Measurements from ENCODE around the gene LDAH. TPM values are rescaled to one million over a fixed set of nuclear protein-coding genes. Genes with fewer than 3 reads are reported as not detected.
"Not testable (repeated sequence)": the region's sequence is repeated elsewhere in the genome, so short reads cannot be mapped to it uniquely, and the experiment has no call there.

LDAH gene
- total and polyA plus RNA-seq, 4 experiments from 2014 or later, result 12.3 to 23.9 (median 18.8) TPM

- intact Hi-C loops (cut with micrococcal nuclease); CTCF ChIA-PET (ENCODE audit: partially characterized antibody); H3K4me1 ChIP-seq (ENCODE audit: insufficient read depth, low read length); H3K4me3 ChIP-seq (ENCODE audit: low read length in 2 of 2); H3K9me3 Mint-ChIP-seq; POLR2A ChIA-PET (ENCODE audit: partially characterized antibody); H3K27ac ChIP-seq (ENCODE audit: low read depth, low read length); H3K27me3 Mint-ChIP-seq; H3K27ac Mint-ChIP-seq; H3K27me3 ChIP-seq (ENCODE audit: insufficient read depth, low read length); DNase-seq; H3K4me3 Mint-ChIP-seq; H3K9me3 ChIP-seq (ENCODE audit: control insufficient read depth in 1 of 2, low read length in 2 of 2); H3K36me3 ChIP-seq (ENCODE audit: insufficient read depth, low read length): not testable (repeated sequence)
- H3K4me1 Mint-ChIP-seq, result peaks cover 8 to 22% (median 13%) of the 10 kb centered on the region in 4 donors
- H3K36me3 Mint-ChIP-seq, result peaks cover 29 to 59% of the 10 kb centered on the region in 2 donors
Measured at GRCh38 chr2:20711641-20712040, 111.3 kb downstream of the LDAH start.

GRCh38 chr2:20707601-20708000 lies 115.3 kb downstream of the LDAH start:
- Histone ChIP-seq H3K27ac (ENCODE audit: low read depth, low read length) (no peak overlapping the region), H3K4me3 (ENCODE audit: low read length in 2 of 2) (no peak overlapping the region), H3K9me3 (ENCODE audit: control insufficient read depth in 1 of 2, low read length in 2 of 2) (no peaks in the 10 kb centered on the region), H3K27me3 (ENCODE audit: insufficient read depth, low read length) (no peaks in the 10 kb centered on the region), H3K36me3 (ENCODE audit: insufficient read depth, low read length) (no peaks in the 10 kb centered on the region), H3K4me1 (ENCODE audit: insufficient read depth, low read length) (no peaks in the 10 kb centered on the region)
- Mint-ChIP-seq H3K36me3 (peaks cover 8 to 38% of the 10 kb centered on the region in 2 donors), H3K27me3 (no peaks in the 10 kb centered on the region), H3K9me3 (peaks cover 0 to 1% (median 0%) of the 10 kb centered on the region in 8 donors), H3K4me3 (no peak overlapping the region), H3K27ac (no peak overlapping the region), H3K4me1 (peaks cover 0 to 9% (median 5%) of the 10 kb centered on the region in 4 donors)
- no peak for DNase-seq
- CTCF ChIA-PET (ENCODE audit: partially characterized antibody), result interaction anchor here (0.6 to 1.7 kb wide), 2 partner anchors 46 to 256 kb away, joined by 3 to 8 read pairs; no protein-coding TSS in a partner anchor
- intact Hi-C loops (cut with micrococcal nuclease), result no loop called here
- POLR2A ChIA-PET (ENCODE audit: partially characterized antibody), result no interaction called here

- Mint-ChIP-seq H3K27me3 (no peaks in the 10 kb centered on the region), H3K4me3 (no peak overlapping the region), H3K27ac (no peak overlapping the region), H3K9me3 (no peaks in the 10 kb centered on the region), H3K4me1 (peaks cover 0 to 9% (median 3%) of the 10 kb centered on the region in 4 donors), H3K36me3 (peaks cover 6 to 33% of the 10 kb centered on the region in 2 donors)
- Histone ChIP-seq H3K36me3 (ENCODE audit: insufficient read depth, low read length) (no peaks in the 10 kb centered on the region), H3K27me3 (ENCODE audit: insufficient read depth, low read length) (no peaks in the 10 kb centered on the region), H3K9me3 (ENCODE audit: control insufficient read depth in 1 of 2, low read length in 2 of 2) (no peaks in the 10 kb centered on the region), H3K27ac (ENCODE audit: low read depth, low read length) (no peak overlapping the region), H3K4me1 (ENCODE audit: insufficient read depth, low read length) (no peaks in the 10 kb centered on the region), H3K4me3 (ENCODE audit: low read length in 2 of 2) (no peak overlapping the region)
- ChIA-PET CTCF (ENCODE audit: partially characterized antibody) (interaction anchor here (1.3 to 1.7 kb wide), 2 partner anchors 45 to 46 kb away, joined by 3 to 8 read pairs; no protein-coding TSS in a partner anchor), POLR2A (ENCODE audit: partially characterized antibody) (no interaction called here)
- intact Hi-C loops (cut with micrococcal nuclease), result no loop called here
- DNase-seq, result no peak
Measured at GRCh38 chr2:20706786-20707185, 116.1 kb downstream of the LDAH start.

GRCh38 chr2:20706217-20706616 lies 116.7 kb downstream of the LDAH start:
- Histone ChIP-seq H3K4me1 (ENCODE audit: insufficient read depth, low read length) (no peaks in the 10 kb centered on the region), H3K27me3 (ENCODE audit: insufficient read depth, low read length) (no peaks in the 10 kb centered on the region), H3K9me3 (ENCODE audit: control insufficient read depth in 1 of 2, low read length in 2 of 2) (no peaks in the 10 kb centered on the region), H3K4me3 (ENCODE audit: low read length in 2 of 2) (no peak overlapping the region), H3K36me3 (ENCODE audit: insufficient read depth, low read length) (no peaks in the 10 kb centered on the region), H3K27ac (ENCODE audit: low read depth, low read length) (no peak overlapping the region)
- no peak overlapping the region for H3K4me3 Mint-ChIP-seq
- ChIA-PET POLR2A (ENCODE audit: partially characterized antibody) (no interaction called here), CTCF (ENCODE audit: partially characterized antibody) (interaction anchor here (1.3 kb wide), 1 partner anchor 45 kb away, joined by 3 read pairs; no protein-coding TSS in a partner anchor)
- H3K9me3 Mint-ChIP-seq, result no peaks in the 10 kb centered on the region
- DNase-seq, result no peak
- peaks cover 0 to 6% (median 2%) of the 10 kb centered on the region in 4 donors for H3K4me1 Mint-ChIP-seq
- no peak overlapping the region for H3K27ac Mint-ChIP-seq
- no peaks in the 10 kb centered on the region for H3K27me3 Mint-ChIP-seq
- H3K36me3 Mint-ChIP-seq, result peaks cover 5 to 30% of the 10 kb centered on the region in 2 donors
- intact Hi-C loops (cut with micrococcal nuclease), result no loop called here

- ChIA-PET CTCF (ENCODE audit: partially characterized antibody) (no interaction called here), POLR2A (ENCODE audit: partially characterized antibody) (no interaction called here)
- no peaks in the 10 kb centered on the region for H3K27me3 ChIP-seq (ENCODE audit: insufficient read depth, low read length)
- H3K36me3 Mint-ChIP-seq, result peaks cover 8 to 25% of the 10 kb centered on the region in 2 donors
- no peaks in the 10 kb centered on the region for H3K4me1 ChIP-seq (ENCODE audit: insufficient read depth, low read length)
- H3K4me1 Mint-ChIP-seq, result peaks cover 0 to 5% (median under 1%) of the 10 kb centered on the region in 4 donors
- H3K4me3 ChIP-seq (ENCODE audit: low read length in 2 of 2), result no peak overlapping the region
- H3K27ac Mint-ChIP-seq, result no peak overlapping the region
- DNase-seq, result no peak
- no peaks in the 10 kb centered on the region for H3K9me3 ChIP-seq (ENCODE audit: control insufficient read depth in 1 of 2, low read length in 2 of 2)
- no peak overlapping the region for H3K27ac ChIP-seq (ENCODE audit: low read depth, low read length)
- H3K27me3 Mint-ChIP-seq, result no peaks in the 10 kb centered on the region
- intact Hi-C loops (cut with micrococcal nuclease), result no loop called here
- H3K36me3 ChIP-seq (ENCODE audit: insufficient read depth, low read length), result no peaks in the 10 kb centered on the region
- H3K4me3 Mint-ChIP-seq, result no peak overlapping the region
- no peaks in the 10 kb centered on the region for H3K9me3 Mint-ChIP-seq
Measured at GRCh38 chr2:20704886-20705285, 118.0 kb downstream of the LDAH start.

GRCh38 chr2:20702563-20702962 lies 120.3 kb downstream of the LDAH start:
- DNase-seq, result no peak
- no peak overlapping the region for H3K27ac ChIP-seq (ENCODE audit: low read depth, low read length)
- peaks cover 0 to 5% (median under 1%) of the 10 kb centered on the region in 4 donors for H3K4me1 Mint-ChIP-seq
- H3K27me3 Mint-ChIP-seq, result no peaks in the 10 kb centered on the region
- no peak overlapping the region for H3K27ac Mint-ChIP-seq
- H3K9me3 Mint-ChIP-seq, result no peaks in the 10 kb centered on the region
- H3K36me3 ChIP-seq (ENCODE audit: insufficient read depth, low read length), result no peaks in the 10 kb centered on the region
- H3K4me3 Mint-ChIP-seq, result no peak overlapping the region
- no peaks in the 10 kb centered on the region for H3K4me1 ChIP-seq (ENCODE audit: insufficient read depth, low read length)
- H3K4me3 ChIP-seq (ENCODE audit: low read length in 2 of 2), result no peak overlapping the region
- peaks cover 16 to 32% of the 10 kb centered on the region in 2 donors for H3K36me3 Mint-ChIP-seq
- intact Hi-C loops (cut with micrococcal nuclease), result no loop called here
- ChIA-PET CTCF (ENCODE audit: partially characterized antibody) (no interaction called here), POLR2A (ENCODE audit: partially characterized antibody) (no interaction called here)
- H3K9me3 ChIP-seq (ENCODE audit: control insufficient read depth in 1 of 2, low read length in 2 of 2), result no peaks in the 10 kb centered on the region
- H3K27me3 ChIP-seq (ENCODE audit: insufficient read depth, low read length), result no peaks in the 10 kb centered on the region

GRCh38 chr2:20698916-20699613 lies 123.8 kb downstream of the LDAH start:
- Histone ChIP-seq H3K27me3 (ENCODE audit: insufficient read depth, low read length) (no peaks in the 10 kb centered on the region), H3K9me3 (ENCODE audit: control insufficient read depth in 1 of 2, low read length in 2 of 2) (no peaks in the 10 kb centered on the region), H3K27ac (ENCODE audit: low read depth, low read length) (no peak overlapping the region), H3K4me3 (ENCODE audit: low read length in 2 of 2) (no peak overlapping the region), H3K36me3 (ENCODE audit: insufficient read depth, low read length) (no peaks in the 10 kb centered on the region), H3K4me1 (ENCODE audit: insufficient read depth, low read length) (no peaks in the 10 kb centered on the region)
- Mint-ChIP-seq H3K27me3 (no peaks in the 10 kb centered on the region), H3K27ac (no peak overlapping the region), H3K9me3 (no peaks in the 10 kb centered on the region), H3K4me3 (no peak overlapping the region), H3K36me3 (peaks cover 30 to 39% of the 10 kb centered on the region in 2 donors), H3K4me1 (peaks cover 0 to 1% (median 0%) of the 10 kb centered on the region in 4 donors)
- DNase-seq, result no peak
- ChIA-PET CTCF (ENCODE audit: partially characterized antibody) (interaction anchor here (2.3 kb wide), 1 partner anchor 38 kb away, joined by 8 read pairs; no protein-coding TSS in a partner anchor), POLR2A (ENCODE audit: partially characterized antibody) (no interaction called here)
- intact Hi-C loops (cut with micrococcal nuclease), result no loop called here

Data from CD4-positive, alpha-beta memory T cell (primary cell).